ENCODE data around the gene EHD4.

Gene EHD4

GRCh38 chr15:41972253-41973242 is at the start of gene EHD4:
EHD4 (minus strand) TSS chr15:41972557; CDS start chr15:41972494, 63 bp downstream.
- DNase-seq: peak; percentile 99

DNA sequence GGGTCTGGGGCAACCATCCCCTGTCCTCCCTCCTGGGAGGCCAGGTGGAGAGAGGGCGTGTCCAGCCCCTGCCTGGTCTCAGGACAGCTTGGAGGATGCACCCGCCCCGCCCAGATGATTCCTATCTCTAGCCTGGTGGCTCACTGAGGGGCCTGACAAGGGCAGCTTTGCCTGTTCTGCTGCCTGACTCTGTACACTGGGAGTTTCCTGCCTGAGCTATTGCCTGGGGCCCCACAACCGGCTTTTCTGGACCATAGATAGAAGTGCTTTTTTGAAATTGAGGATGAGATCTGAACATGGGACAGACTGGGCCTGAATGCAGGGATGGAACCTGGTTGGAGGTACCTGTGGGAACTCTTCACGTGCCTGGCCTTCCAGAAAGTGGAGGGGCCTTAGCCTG is 49.2 kb upstream of the EHD4 start:
- DNase-seq: no peak

- no peak for DNase-seq
Measured at GRCh38 chr15:42020713-42021273, 48.4 kb upstream of the EHD4 start, which contains the start of gene PLA2G4E. PLA2G4E (minus strand) TSS chr15:42021042; CDS start chr15:42021030, 12 bp downstream.

GRCh38 chr15:42018306-42019224 is 46.2 kb upstream of the EHD4 start:
- DNase-seq: no peak

- no peak for DNase-seq
Measured at GRCh38 chr15:42016971-42017370, 44.6 kb upstream of the EHD4 start.

DNA sequence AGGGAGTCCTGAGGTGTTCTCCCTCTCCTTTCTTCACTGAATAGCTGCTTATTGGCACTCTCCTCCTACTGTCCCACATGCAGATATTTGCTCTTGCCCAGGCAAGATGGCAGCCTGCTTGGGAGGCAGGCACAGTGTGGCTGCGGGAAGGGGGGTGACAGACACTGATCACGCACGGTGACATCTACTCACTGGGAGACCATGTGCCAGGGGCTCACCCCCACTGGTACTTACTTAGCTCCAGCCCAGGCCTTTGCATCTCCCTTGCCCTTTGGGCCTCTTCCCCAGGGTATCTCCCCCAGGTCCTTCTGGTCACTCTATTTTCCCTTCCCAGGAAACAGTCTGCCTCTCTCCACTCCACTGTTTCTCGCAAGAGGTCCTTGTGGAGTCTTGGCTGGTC is 42.0 kb upstream of the EHD4 start:
- no peak for DNase-seq

DNA sequence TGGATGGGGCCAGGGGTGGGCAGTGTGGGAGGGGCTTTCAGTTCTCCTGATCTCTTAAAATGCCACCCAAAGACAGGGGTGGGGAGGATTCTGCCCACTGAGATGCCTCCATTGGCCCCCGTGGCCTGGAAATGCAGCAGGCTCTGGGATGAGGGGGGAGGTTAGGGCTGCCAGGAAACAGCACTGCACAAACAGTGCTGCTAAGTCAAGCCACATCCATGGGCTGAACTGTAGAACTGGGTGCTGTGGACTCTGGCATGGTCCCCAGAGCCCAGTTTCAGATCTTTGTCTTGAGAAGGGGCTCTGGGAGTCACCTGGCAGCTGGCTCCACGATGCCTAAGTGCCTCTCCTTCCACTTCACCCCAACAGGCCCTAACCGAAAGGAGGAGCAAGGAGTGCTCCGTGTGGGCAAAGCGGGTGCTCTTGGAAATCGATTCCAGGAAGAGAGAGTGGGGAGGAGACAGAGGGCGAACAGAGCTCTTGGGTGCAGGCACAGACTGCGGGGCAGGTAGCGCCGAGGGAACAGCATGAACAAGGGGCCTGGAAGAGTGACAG is 40.6 kb upstream of the EHD4 start:
- DNase-seq: no peak

GRCh38 chr15:42012241-42012640 is 39.9 kb upstream of the EHD4 start:
- no peak for DNase-seq

DNA sequence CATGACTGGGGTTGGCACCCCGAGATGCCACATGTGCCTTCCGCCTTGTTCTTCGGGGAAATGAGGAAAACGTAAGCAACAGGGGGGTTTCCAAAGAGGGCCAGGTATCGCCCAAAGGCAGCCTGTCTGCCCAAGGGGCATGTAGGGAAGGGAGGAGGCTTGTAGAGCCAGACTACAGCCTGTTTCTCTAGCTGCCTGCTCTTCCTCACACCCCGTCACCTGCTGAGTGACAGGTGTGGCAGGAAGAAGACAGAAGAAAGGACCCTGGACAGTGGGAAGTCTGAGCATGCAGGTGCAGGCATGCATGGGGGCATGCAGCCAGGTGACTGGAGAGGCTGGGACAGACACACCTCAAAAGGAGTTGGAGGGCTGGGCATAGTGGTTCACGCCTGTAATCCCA is 38.7 kb upstream of the EHD4 start:
- DNase-seq: no peak

GRCh38 chr15:42010434-42010833 is 38.1 kb upstream of the EHD4 start:
- no peak for DNase-seq

DNA sequence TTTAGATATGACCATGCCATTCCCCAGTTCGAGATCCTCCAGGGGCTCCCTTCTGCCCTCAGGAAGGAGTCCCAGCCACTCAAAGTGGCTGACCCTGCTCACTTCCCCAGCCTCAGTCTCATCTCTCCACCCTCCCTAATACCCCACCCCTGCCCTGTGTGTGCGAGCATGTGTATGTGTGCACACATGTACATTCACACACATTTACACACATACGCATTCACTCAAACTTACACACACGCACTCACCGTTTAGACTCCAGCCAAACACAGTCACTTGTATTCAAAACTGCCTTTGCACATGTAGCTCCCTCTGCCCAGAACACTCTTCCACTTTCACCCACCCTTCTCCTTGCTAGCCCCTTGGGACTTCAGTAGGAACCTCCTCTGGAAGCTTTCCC is 37.1 kb upstream of the EHD4 start:
- DNase-seq: no peak

GRCh38 chr15:42009022-42009421 is 36.7 kb upstream of the EHD4 start:
- DNase-seq: no peak

DNA sequence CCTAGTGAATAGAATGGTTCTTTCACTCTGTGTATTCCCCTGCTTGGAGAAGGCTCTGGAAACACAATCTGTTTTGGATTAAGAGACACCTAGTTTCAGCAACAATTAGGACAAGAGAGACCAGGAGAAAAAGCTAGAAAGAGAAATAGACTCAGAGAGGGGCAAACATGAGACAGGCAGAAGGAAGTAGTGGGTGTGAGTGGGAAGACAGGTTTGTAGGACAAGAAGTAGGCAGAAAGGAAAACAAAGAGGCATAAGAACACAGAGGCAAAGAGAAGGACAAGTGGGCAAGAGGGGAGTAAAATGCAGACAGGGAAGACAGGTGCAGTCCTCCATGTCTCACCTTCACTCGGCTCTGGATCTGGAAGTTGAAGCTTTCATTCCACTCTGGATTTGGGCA is 35.0 kb upstream of the EHD4 start:
- no peak for DNase-seq

DNA sequence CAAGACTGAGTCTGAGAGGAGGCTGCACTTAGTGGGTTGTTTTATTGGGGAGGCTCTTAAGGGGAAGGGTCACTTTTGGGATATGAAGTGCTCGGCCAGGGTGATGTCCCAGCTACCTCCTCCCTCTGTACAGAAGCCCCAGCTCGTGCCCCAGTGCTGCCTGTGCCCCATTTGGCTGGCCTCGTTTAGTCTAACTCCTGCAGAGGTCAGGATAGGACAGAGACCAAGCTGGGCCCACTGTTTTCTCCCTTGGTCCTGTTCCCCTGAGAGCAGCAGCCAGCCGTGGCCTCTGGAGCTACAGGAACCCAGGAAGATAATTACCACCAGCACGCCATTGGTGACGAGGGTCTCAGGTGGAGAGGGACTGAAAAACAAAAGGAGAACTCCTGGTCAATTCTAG is 30.0 kb upstream of the EHD4 start:
- DNase-seq: no peak

- no peak for DNase-seq
Measured at GRCh38 chr15:42001236-42001635, 28.9 kb upstream of the EHD4 start.

DNA sequence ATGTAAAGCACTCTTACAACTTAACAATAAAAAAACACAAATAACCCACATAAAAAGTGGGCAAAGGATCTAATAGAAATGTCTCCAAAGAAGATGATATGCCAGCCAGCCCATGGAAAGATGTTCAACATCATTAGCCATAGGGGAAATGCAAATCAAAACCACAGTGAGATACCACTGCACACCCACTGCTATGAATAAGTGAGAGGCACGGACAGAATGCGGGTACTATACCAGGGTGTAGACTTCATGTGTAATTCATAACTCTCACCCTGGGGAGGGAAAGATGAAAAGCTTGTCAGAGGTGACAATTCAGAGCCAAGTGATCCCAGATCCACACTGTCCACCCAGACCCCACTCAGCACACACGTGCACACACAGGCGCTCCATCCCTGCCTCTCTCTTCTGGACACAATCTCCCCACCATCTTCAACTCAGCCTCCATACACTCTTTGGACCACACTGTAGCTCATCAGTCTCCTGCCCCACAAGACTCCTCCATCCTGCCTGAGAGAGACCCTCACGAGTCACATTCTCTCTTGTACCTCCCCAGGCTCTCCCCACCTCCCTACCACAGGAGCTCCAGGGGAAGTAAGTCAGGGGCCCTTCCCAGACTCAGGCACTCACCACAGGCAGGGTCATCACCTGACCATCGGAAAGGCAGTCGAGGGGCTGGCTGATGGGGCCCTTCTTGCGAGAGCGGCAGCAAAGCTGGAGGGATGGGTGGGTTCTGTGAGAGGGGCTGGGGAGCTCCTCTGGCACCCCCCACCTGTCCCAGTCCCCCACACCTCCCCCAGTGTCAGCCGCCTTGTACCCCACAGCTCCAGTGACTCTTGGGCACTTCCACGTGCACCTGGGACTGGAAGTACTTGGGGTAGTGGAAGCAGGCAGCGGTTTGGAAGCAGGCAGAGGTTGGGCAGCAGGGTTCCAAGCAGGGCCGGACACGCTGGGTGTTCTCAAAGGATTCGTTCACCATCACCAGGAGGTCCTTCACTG is 27.2 kb upstream of the EHD4 start:
- DNase-seq: no peak

GRCh38 chr15:41997845-41998244 is 25.5 kb upstream of the EHD4 start:
- DNase-seq: no peak

GRCh38 chr15:41996921-41997592 is 24.7 kb upstream of the EHD4 start:
- DNase-seq: no peak

GRCh38 chr15:41996376-41996775 is 24.0 kb upstream of the EHD4 start:
- DNase-seq: no peak

- no peak for DNase-seq
Measured at GRCh38 chr15:41995476-41995855, 23.1 kb upstream of the EHD4 start.
